K562 (cell line): ENCODE results near the gene FAM107B.

Experiments used
- CREB3L1 ChIP-seq: fragments of 450-650 bp; IDR thresholded peaks from 2 replicates; pipeline ENCODE4 v1.6.1; 2014; ENCODE audit warnings: low read depth, mild to moderate bottlenecking, moderate library complexity, borderline replicate concordance
- ELF4 ChIP-seq: fragments of 450-650 bp; formaldehyde crosslinking; IDR thresholded peaks from 2 replicates; pipeline ENCODE4 v1.4.0; 2022; ENCODE audit warnings: missing genetic modification characterization

GRCh38 chr10:14593806-14594205 lies 180.9 kb downstream of the FAM107B start:
- no peak for TF ChIP-seq ELF4 (CRISPR knock-in tag)
- no peak for TF ChIP-seq CREB3L1
